Measurements from ENCODE around the gene LIMS1. TPM values are rescaled to one million over a fixed set of nuclear protein-coding genes. Genes with fewer than 3 reads are reported as not detected.
"Not testable (repeated sequence)": the region's sequence is repeated elsewhere in the genome, so short reads cannot be mapped to it uniquely, and the experiment has no call there.

LIMS1 gene
- total RNA-seq, 4 donors from 2014 or later: 147 to 308 (median 224) TPM

DNA sequence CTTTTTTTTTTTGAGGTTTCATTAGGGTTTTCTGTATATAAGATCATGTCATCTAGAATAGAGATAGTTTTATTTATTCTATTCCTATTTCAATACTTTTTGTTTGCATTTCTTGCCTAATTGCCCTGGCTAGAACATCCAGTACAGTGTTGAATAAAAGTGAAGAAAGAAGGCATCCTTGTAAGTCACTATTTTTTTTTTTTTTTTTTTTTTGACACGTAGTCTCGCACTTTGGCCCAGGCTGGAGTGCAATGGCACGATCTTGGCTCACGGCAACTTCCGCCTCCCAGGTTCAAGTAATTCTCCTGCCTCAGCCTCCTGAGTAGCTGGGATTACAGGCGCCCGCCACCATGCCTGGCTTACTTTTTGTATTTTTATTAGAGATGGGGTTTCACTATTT, 157.2 kb downstream of the LIMS1 start:
- no peaks in the 10 kb centered on the region for H3K36me3 ChIP-seq
- in situ Hi-C loops (cut with MboI; ENCODE audit: low sequenced_read_pairs in 4 of 4): loop anchor here in 1 of 4 donors (25.0 kb wide), 1 partner anchor 96 kb away; the partner anchor contains the start of gene CCDC138
- ATAC-seq (no peak), DNase-seq (no peak)
- no peaks in the 10 kb centered on the region for H3K4me1 ChIP-seq
- TF ChIP-seq POLR2A (IDR thresholded peaks at IDR 0.05): no peak
- TF ChIP-seq, protein P1, sequence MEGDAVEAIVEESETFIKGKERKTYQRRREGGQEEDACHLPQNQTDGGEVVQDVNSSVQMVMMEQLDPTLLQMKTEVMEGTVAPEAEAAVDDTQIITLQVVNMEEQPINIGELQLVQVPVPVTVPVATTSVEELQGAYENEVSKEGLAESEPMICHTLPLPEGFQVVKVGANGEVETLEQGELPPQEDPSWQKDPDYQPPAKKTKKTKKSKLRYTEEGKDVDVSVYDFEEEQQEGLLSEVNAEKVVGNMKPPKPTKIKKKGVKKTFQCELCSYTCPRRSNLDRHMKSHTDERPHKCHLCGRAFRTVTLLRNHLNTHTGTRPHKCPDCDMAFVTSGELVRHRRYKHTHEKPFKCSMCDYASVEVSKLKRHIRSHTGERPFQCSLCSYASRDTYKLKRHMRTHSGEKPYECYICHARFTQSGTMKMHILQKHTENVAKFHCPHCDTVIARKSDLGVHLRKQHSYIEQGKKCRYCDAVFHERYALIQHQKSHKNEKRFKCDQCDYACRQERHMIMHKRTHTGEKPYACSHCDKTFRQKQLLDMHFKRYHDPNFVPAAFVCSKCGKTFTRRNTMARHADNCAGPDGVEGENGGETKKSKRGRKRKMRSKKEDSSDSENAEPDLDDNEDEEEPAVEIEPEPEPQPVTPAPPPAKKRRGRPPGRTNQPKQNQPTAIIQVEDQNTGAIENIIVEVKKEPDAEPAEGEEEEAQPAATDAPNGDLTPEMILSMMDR (IDR thresholded peaks at IDR 0.05 in 4 of 5, conservative IDR thresholded peaks at IDR 0.05 in 1 of 5): no peak
- intact Hi-C loops (cut with DNase I; ENCODE audit: low total_unique reads): no loop called here
- H3K9me3 ChIP-seq: no peaks in the 10 kb centered on the region
- no peak overlapping the region for H3K4me3 ChIP-seq
- H3K27ac ChIP-seq: no peak overlapping the region
- no peaks in the 10 kb centered on the region for H3K27me3 ChIP-seq

DNA sequence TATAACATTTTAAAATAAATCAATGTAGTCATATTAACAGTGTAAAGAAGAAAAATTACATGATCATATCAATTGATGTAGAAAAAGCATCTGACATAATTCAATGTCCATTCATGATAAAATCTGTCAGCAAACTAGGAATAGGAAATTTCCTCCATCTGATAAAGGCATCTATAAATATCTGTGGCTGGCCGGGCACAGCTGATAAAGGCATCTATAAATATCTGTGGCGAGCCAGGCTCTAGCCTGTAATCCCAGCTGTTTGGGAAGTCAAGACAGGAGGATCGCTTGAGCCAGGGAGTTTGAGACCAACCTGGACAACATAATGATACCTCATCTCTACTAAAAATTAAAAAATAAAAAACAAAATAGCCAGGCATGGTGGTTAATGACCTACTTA, 166.9 kb downstream of the LIMS1 start:
- no peak overlapping the region for H3K4me3 ChIP-seq
- DNase-seq: no peak
- no peaks in the 10 kb centered on the region for H3K9me3 ChIP-seq
- intact Hi-C loops (cut with DNase I; ENCODE audit: low total_unique reads): no loop called here
- in situ Hi-C loops (cut with MboI; ENCODE audit: low sequenced_read_pairs in 4 of 4): no loop called here
- no peaks in the 10 kb centered on the region for H3K36me3 ChIP-seq
- H3K27ac ChIP-seq: no peak overlapping the region
- H3K27me3 ChIP-seq: no peaks in the 10 kb centered on the region
- ATAC-seq: peak; percentile 61 to 73
- H3K4me1 ChIP-seq: peaks cover 5 to 6% of the 10 kb centered on the region in 2 donors
- no peak for TF ChIP-seq POLR2A (IDR thresholded peaks at IDR 0.05)
- TF ChIP-seq, protein P1 (IDR thresholded peaks at IDR 0.05 in 4 of 5, conservative IDR thresholded peaks at IDR 0.05 in 1 of 5): no peak

DNA sequence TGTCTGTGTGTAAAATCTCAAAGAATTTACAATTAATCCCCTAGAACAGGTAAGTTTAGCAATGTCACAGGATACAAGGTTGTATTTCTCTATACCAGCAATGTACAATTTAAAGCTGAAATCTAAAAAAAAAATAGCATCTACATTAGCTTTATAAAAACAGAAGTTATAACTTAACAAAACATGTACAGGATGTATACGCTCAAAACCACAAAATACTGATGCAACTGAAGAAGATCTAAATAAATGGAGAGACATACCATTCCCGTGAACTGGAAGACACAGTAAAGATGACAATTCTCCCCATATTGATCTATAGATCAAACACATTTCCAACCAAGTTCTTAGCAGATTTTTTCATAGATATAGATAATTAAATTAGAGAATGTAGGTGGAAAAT, 167.5 kb downstream of the LIMS1 start:
- DNase-seq (no peak), ATAC-seq (no peak)
- no peak for TF ChIP-seq POLR2A (IDR thresholded peaks at IDR 0.05)
- TF ChIP-seq, protein P1 (IDR thresholded peaks at IDR 0.05 in 4 of 5, conservative IDR thresholded peaks at IDR 0.05 in 1 of 5): no peak
- no peak overlapping the region for H3K4me3 ChIP-seq
- H3K9me3 ChIP-seq: no peaks in the 10 kb centered on the region
- no peak overlapping the region for H3K27ac ChIP-seq
- in situ Hi-C loops (cut with MboI; ENCODE audit: low sequenced_read_pairs in 4 of 4): no loop called here
- intact Hi-C loops (cut with DNase I; ENCODE audit: low total_unique reads): no loop called here
- H3K27me3 ChIP-seq: no peaks in the 10 kb centered on the region
- H3K36me3 ChIP-seq: no peaks in the 10 kb centered on the region
- peaks cover 5 to 6% of the 10 kb centered on the region in 2 donors for H3K4me1 ChIP-seq

DNA sequence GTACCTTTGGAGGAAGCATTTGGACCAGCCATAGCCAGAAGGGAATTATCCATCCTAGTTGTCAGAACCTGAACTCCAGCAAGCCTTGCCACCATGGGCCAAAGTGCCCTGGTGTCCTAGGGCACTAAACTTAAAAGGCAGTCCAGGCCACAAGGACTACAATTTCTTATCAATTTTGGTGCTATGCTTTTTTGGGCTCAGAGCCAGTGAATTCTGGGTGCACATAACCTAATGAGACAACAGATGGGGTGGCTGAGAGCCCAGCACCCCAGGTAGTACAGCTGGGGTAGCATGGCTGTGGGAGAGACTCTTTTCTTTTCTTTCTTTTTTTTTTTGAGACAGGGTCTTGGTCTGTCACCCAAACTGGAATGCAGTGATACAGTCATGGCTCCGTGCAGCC, 170.6 kb downstream of the LIMS1 start:
- intact Hi-C loops (cut with DNase I; ENCODE audit: low total_unique reads): no loop called here
- H3K36me3 ChIP-seq: no peaks in the 10 kb centered on the region
- TF ChIP-seq, protein P1 (IDR thresholded peaks at IDR 0.05 in 4 of 5, conservative IDR thresholded peaks at IDR 0.05 in 1 of 5): no peak
- TF ChIP-seq POLR2A (IDR thresholded peaks at IDR 0.05): no peak
- in situ Hi-C loops (cut with MboI; ENCODE audit: low sequenced_read_pairs in 4 of 4): no loop called here
- no peaks in the 10 kb centered on the region for H3K9me3 ChIP-seq
- no peaks in the 10 kb centered on the region for H3K27me3 ChIP-seq
- no peak overlapping the region for H3K27ac ChIP-seq
- H3K4me1 ChIP-seq: peaks cover 5 to 6% of the 10 kb centered on the region in 2 donors
- no peak for DNase-seq
- no peak overlapping the region for H3K4me3 ChIP-seq
- ATAC-seq: no peak

DNA sequence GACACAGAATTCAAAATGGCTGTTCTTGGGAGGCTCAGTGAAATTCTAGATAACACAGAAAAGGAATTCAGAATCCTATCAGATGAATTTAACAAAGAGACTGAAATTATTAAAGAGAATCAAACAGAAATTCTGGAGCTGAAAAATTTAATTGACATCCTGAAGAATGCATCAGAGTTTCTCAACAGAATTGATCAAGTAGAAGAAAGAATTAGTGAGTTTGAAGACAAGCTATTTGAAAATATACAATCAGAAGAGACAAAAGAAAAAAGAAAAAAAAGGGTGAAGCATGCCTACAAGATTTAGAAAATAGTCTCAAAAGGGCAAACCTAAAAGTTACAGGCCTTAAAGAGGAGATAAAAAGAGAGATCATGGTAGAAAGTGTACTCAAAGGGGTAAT, 173.0 kb downstream of the LIMS1 start:
- TF ChIP-seq, protein P1 (IDR thresholded peaks at IDR 0.05 in 4 of 5, conservative IDR thresholded peaks at IDR 0.05 in 1 of 5): no peak
- TF ChIP-seq POLR2A (IDR thresholded peaks at IDR 0.05): no peak

DNA sequence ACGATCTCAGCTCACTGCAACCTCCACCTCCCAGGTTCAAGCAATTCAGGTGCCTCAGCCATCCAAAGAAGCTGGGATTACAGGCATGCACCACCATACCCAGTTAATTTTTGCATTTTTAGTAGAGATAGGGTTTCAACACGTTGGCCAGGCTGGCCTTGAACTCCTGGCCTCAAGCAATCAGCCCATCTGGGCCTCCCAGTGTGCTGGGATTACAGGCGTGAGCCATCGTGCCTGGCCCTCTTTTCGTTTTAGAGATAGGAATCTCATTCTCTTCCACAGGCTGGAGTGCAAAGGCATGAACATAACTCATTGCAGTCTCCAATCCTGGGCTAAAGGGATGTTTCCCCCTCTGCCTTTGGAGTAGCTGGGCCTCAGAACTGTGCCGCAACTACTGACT, 182.7 kb downstream of the LIMS1 start:
- DNase-seq; H3K27ac ChIP-seq; intact Hi-C loops (cut with DNase I; ENCODE audit: low total_unique reads); in situ Hi-C loops (cut with MboI; ENCODE audit: low sequenced_read_pairs in 4 of 4); ATAC-seq; H3K4me3 ChIP-seq; H3K36me3 ChIP-seq; H3K9me3 ChIP-seq; H3K27me3 ChIP-seq: not testable (repeated sequence)
- peaks cover 12% of the 10 kb centered on the region in 2 donors for H3K4me1 ChIP-seq

More for the DNA sequence above, 173.0 kb downstream of the LIMS1 start:
- intact Hi-C loops (cut with DNase I; ENCODE audit: low total_unique reads) (no loop called here), in situ Hi-C loops (cut with MboI; ENCODE audit: low sequenced_read_pairs in 4 of 4) (no loop called here)
- no peak for ATAC-seq
- Histone ChIP-seq H3K27me3 (no peaks in the 10 kb centered on the region), H3K27ac (no peak overlapping the region), H3K36me3 (no peaks in the 10 kb centered on the region), H3K4me3 (no peak overlapping the region), H3K4me1 (no peaks in the 10 kb centered on the region), H3K9me3 (no peaks in the 10 kb centered on the region)
- no peak for DNase-seq

All from gastrocnemius medialis (tissue), 4 donors.